PC-3 (cell line): ENCODE results near the gene HSF2. TPM values are rescaled to one million over a fixed set of nuclear protein-coding genes. Genes with fewer than 3 reads are reported as not detected.
"Not testable (repeated sequence)": the region's sequence is repeated elsewhere in the genome, so short reads cannot be mapped to it uniquely, and the experiment has no call there.

Experiments used
- ATAC-seq: fragments of 200-7000 bp; cut with Tn5 transposase; 2 replicates; pipeline ENCODE4 v1.9.1; 2020; ENCODE audit warnings: mild to moderate bottlenecking, moderate library complexity
- BruUV-seq: library from RNA; stranded (reverse); fragments of 400-500 nt; replicated peaks from 2 replicates; lab custom pipeline; 2021; lab: Mats Ljungman, UMichigan
- CTCF ChIA-PET: fragments of 300-600 bp; sonication (Branson Sonifier 250); formaldehyde crosslinking; loops from one replicate; lab custom pipeline; 2022; ENCODE audit warnings: antibody characterized with exemption; lab: Charles Lee
- POLR2A ChIA-PET: fragments of 300-600 bp; sonication (Branson Sonifier 250); formaldehyde crosslinking; loops from one replicate; lab custom pipeline; 2022; ENCODE audit warnings: antibody characterized with exemption; ENCODE audit not compliant: unreplicated experiment; lab: Charles Lee
- DNase-seq: peaks from one replicate; pipeline ENCODE4 v3.0.0-alpha.2; 2015
- H2AFZ ChIP-seq: fragments of 300-600 bp; sonication (generic); 2 replicates; pipeline ENCODE4 v1.6.0; 2016; ENCODE audit warnings: antibody characterized with exemption, low read length
- H3F3A ChIP-seq: fragments of 300-600 bp; sonication (generic); one replicate; pipeline ENCODE4 v1.6.0; 2017; ENCODE audit warnings: antibody characterized with exemption, low read length, control low read depth, mild to moderate bottlenecking; ENCODE audit not compliant: unreplicated experiment
- H3K27ac ChIP-seq: fragments of 300-600 bp; sonication (generic); 2 replicates; pipeline ENCODE4 v1.5.1; 2016; ENCODE audit warnings: mild to moderate bottlenecking, low read length
- H3K27me3 ChIP-seq: fragments of 300-600 bp; sonication (generic); 2 replicates; pipeline ENCODE4 v1.6.1; 2016; ENCODE audit warnings: low read length, mixed read lengths
- H3K36me3 ChIP-seq: fragments of 300-600 bp; sonication (generic); 2 replicates; pipeline ENCODE4 v1.6.1; 2016; ENCODE audit warnings: low read depth, mixed run types, low read length, mixed read lengths
- H3K4me1 ChIP-seq: fragments of 300-600 bp; sonication (generic); 2 replicates; pipeline ENCODE4 v1.5.1; 2016; ENCODE audit warnings: low read length; ENCODE audit not compliant: insufficient read depth
- H3K4me2 ChIP-seq: fragments of 300-600 bp; sonication (generic); 2 replicates; pipeline ENCODE4 v1.6.0; 2016; ENCODE audit warnings: low read length
- H3K4me3 ChIP-seq: fragments of 300-600 bp; sonication (generic); 2 replicates; pipeline ENCODE4 v1.5.1; 2016; ENCODE audit warnings: mild to moderate bottlenecking, low read length, mixed read lengths
- H3K79me2 ChIP-seq: fragments of 300-600 bp; sonication (generic); 2 replicates; pipeline ENCODE4 v1.6.1; 2017; ENCODE audit warnings: low read length, mixed read lengths
- H3K9ac ChIP-seq: fragments of 300-600 bp; sonication (generic); 2 replicates; pipeline ENCODE4 v1.6.0; 2016; ENCODE audit warnings: mild to moderate bottlenecking, low read length
- H3K9me2 ChIP-seq: fragments of 300-600 bp; sonication (generic); replicated peaks from 2 replicates; pipeline ENCODE4 v1.6.1; 2016; ENCODE audit warnings: mixed run types, low read length, mixed read lengths
- H3K9me3 ChIP-seq: fragments of 300-600 bp; sonication (generic); 2 replicates; pipeline ENCODE4 v1.6.1; 2016; ENCODE audit warnings: low read length, mixed read lengths
- H4K20me1 ChIP-seq: fragments of 300-600 bp; sonication (generic); 2 replicates; pipeline ENCODE4 v1.6.1; 2016; ENCODE audit warnings: low read length, mixed read lengths
- CTCF ChIP-seq: fragments of 300-600 bp; sonication (generic); conservative IDR thresholded peaks from 2 replicates; pipeline ENCODE4 v1.5.1; 2017; ENCODE audit warnings: antibody characterized with exemption, low read depth, mild to moderate bottlenecking, low read length
- EZH2 ChIP-seq: fragments of 300-600 bp; sonication (generic); IDR thresholded peaks from one replicate; pipeline ENCODE4 v1.6.1; 2017; ENCODE audit warnings: antibody characterized with exemption, mild to moderate bottlenecking, low read length; ENCODE audit not compliant: unreplicated experiment
- EZH2phosphoT487 ChIP-seq: fragments of 300-600 bp; sonication (generic); IDR thresholded peaks from 2 replicates; pipeline ENCODE4 v1.6.1; 2018; ENCODE audit warnings: mild to moderate bottlenecking, antibody characterized with exemption, low read length, borderline replicate concordance
- intact Hi-C: fragments of 100-400 bp; cut with micrococcal nuclease; formaldehyde crosslinking; loops from 2 replicates; pipeline ENCODE4 v1.9.0; 2023
- total RNA-seq: library from RNA; depleted of rRNA; stranded (reverse); fragments of >200 nt; gene quantifications from 2 replicates; pipeline ENCODE4 v1.2.3, GENCODE V29; 2014

The HSF2 gene
- total RNA-seq, 1 experiment from 2014 or later: 7.3 TPM

- no peak for DNase-seq
- POLR2A ChIA-PET: no interaction called here
These were observed 55.2 kb downstream of the HSF2 start for GRCh38 chr6:122454673-122455072.

GRCh38 chr6:122455116-122455515 is 55.7 kb downstream of the HSF2 start:
- ATAC-seq, H3F3A ChIP-seq, H3K9ac ChIP-seq, H3K9me3 ChIP-seq, H3K4me3 ChIP-seq, H3K27me3 ChIP-seq, DNase-seq, BruUV-seq, H3K9me2 ChIP-seq, H3K27ac ChIP-seq, H3K4me2 ChIP-seq, CTCF ChIA-PET, POLR2A ChIA-PET, H2AFZ ChIP-seq, intact Hi-C loops: not testable (repeated sequence)
- H3K36me3 ChIP-seq: peaks cover 27% of the 10 kb centered on the region
- H3K4me1 ChIP-seq: peaks cover 12% of the 10 kb centered on the region; the same call in 1 of the 2 replicates
- H3K79me2 ChIP-seq: peaks cover 24% of the 10 kb centered on the region
- H4K20me1 ChIP-seq: peaks cover 11% of the 10 kb centered on the region

More at GRCh38 chr6:122454673-122455072, 55.2 kb downstream of the HSF2 start:
- BruUV-seq: no TSS peak
- CTCF ChIA-PET: no interaction called here
- no peaks in the 10 kb centered on the region for H3K9me3 ChIP-seq
- H3K4me3 ChIP-seq: no peak overlapping the region
- peaks cover 10% of the 10 kb centered on the region; the same call in 1 of the 2 replicates for H3K4me1 ChIP-seq
- no peaks in the 10 kb centered on the region for H3F3A ChIP-seq
- no peak overlapping the region for H3K27ac ChIP-seq
- H3K27me3 ChIP-seq: no peaks in the 10 kb centered on the region
- intact Hi-C loops: no loop called here
- H3K79me2 ChIP-seq: peaks cover 19% of the 10 kb centered on the region
- ATAC-seq: no peak
- no peak overlapping the region for H3K4me2 ChIP-seq
- peaks cover 27% of the 10 kb centered on the region for H3K36me3 ChIP-seq
- H2AFZ ChIP-seq: no peak overlapping the region
- no peak for TF ChIP-seq EZH2phosphoT487
- TF ChIP-seq EZH2: no peak
- no peak for TF ChIP-seq CTCF
- H3K9ac ChIP-seq: no peak overlapping the region
- H4K20me1 ChIP-seq: peaks cover 10% of the 10 kb centered on the region
- H3K9me2 ChIP-seq: no peaks in the 10 kb centered on the region

- TF ChIP-seq EZH2 (no peak), EZH2phosphoT487 (no peak), CTCF (no peak)
- H3F3A ChIP-seq: no peaks in the 10 kb centered on the region
- H3K4me3 ChIP-seq: no peak overlapping the region
- H4K20me1 ChIP-seq: peaks cover 26% of the 10 kb centered on the region
- CTCF ChIA-PET: no interaction called here
- BruUV-seq: no TSS peak
- ATAC-seq (no peak), DNase-seq (no peak)
- POLR2A ChIA-PET: no interaction called here
- no peaks in the 10 kb centered on the region for H3K9me3 ChIP-seq
- H3K4me2 ChIP-seq: no peak overlapping the region
- no peak overlapping the region for H3K27ac ChIP-seq
- peaks cover 10% of the 10 kb centered on the region; the same call in 1 of the 2 replicates for H3K36me3 ChIP-seq
- intact Hi-C loops: no loop called here
- H2AFZ ChIP-seq: no peak overlapping the region
- peaks cover 12% of the 10 kb centered on the region; the same call in 1 of the 2 replicates for H3K4me1 ChIP-seq
- no peaks in the 10 kb centered on the region for H3K27me3 ChIP-seq
- no peak overlapping the region for H3K9ac ChIP-seq
- H3K9me2 ChIP-seq: no peaks in the 10 kb centered on the region
- peaks cover 52% of the 10 kb centered on the region for H3K79me2 ChIP-seq
These were observed 58.6 kb downstream of the HSF2 start for GRCh38 chr6:122458087-122458486.
